H9 (cell line): ENCODE results near the gene WIPF1. TPM values are rescaled to one million over a fixed set of nuclear protein-coding genes. Genes with fewer than 3 reads are reported as not detected.

Experiments used
- DNase-seq: peaks from one replicate; pipeline ENCODE4 v3.0.0-alpha.2; 2017
- H2AFZ ChIP-seq: one replicate; pipeline ENCODE4 v1.6.1; 2013; ENCODE audit warnings: mild to moderate bottlenecking, low read length, control low read depth, moderate library complexity
- H2AK5ac ChIP-seq: 2 replicates; pipeline ENCODE4 v1.6.1; 2013; ENCODE audit warnings: low read length, control low read depth, mixed read lengths; ENCODE audit not compliant: insufficient read length
- H2BK120ac ChIP-seq: one replicate; pipeline ENCODE4 v1.6.1; 2013; ENCODE audit warnings: low read depth, mild to moderate bottlenecking, low read length, control low read depth, inconsistent platforms; ENCODE audit not compliant: poor library complexity, severe bottlenecking
- H2BK12ac ChIP-seq: 2 replicates; pipeline ENCODE4 v1.6.1; 2013; ENCODE audit warnings: low read length, control low read depth, mixed read lengths, low read depth; ENCODE audit not compliant: insufficient read length
- H2BK15ac ChIP-seq: 2 replicates; pipeline ENCODE4 v1.6.1; 2013; ENCODE audit warnings: low read depth, low read length, control low read depth
- H2BK20ac ChIP-seq: one replicate; pipeline ENCODE4 v1.6.1; 2013; ENCODE audit warnings: low read depth, mild to moderate bottlenecking, low read length, control low read depth, inconsistent platforms; ENCODE audit not compliant: poor library complexity, severe bottlenecking
- H2BK5ac ChIP-seq: 2 replicates; pipeline ENCODE4 v1.6.1; 2013; ENCODE audit warnings: low read length, control low read depth, mixed read lengths; ENCODE audit not compliant: insufficient read length
- H3K14ac ChIP-seq: 2 replicates; pipeline ENCODE4 v1.6.1; 2013; ENCODE audit warnings: low read length, control low read depth; ENCODE audit not compliant: insufficient read depth
- H3K18ac ChIP-seq: 2 replicates; pipeline ENCODE4 v1.6.1; 2013; ENCODE audit warnings: low read depth, mild to moderate bottlenecking, mixed read lengths, low read length, control low read depth; ENCODE audit not compliant: insufficient read length
- H3K23ac ChIP-seq: 2 replicates; pipeline ENCODE4 v1.6.1; 2013; ENCODE audit warnings: low read length, control low read depth, mixed read lengths, low read depth; ENCODE audit not compliant: insufficient read length
- H3K23me2 ChIP-seq: 2 replicates; pipeline ENCODE4 v1.6.1; 2013; ENCODE audit warnings: low read depth, mild to moderate bottlenecking, mixed read lengths, low read length, control low read depth; ENCODE audit not compliant: insufficient read length, poor library complexity, severe bottlenecking
- H3K27ac ChIP-seq: 2 replicates; pipeline ENCODE4 v1.5.1; 2013; ENCODE audit warnings: low read length, control low read depth, mixed read lengths, low read depth; ENCODE audit not compliant: insufficient read length
- H3K27me3 ChIP-seq: 2 replicates; pipeline ENCODE4 v1.6.1; 2013; ENCODE audit warnings: low read length, control low read depth, inconsistent platforms; ENCODE audit not compliant: insufficient read depth
- H3K4ac ChIP-seq: 2 replicates; pipeline ENCODE4 v1.6.1; 2013; ENCODE audit warnings: low read depth, mild to moderate bottlenecking, control low read depth, inconsistent platforms, low read length, moderate library complexity
- H3K4me1 ChIP-seq: 2 replicates; pipeline ENCODE4 v1.6.1; 2013; ENCODE audit warnings: low read length, control low read depth, inconsistent platforms; ENCODE audit not compliant: insufficient read depth
- H3K4me2 ChIP-seq: 2 replicates; pipeline ENCODE4 v1.6.1; 2013; ENCODE audit warnings: low read length, control low read depth, mixed read lengths; ENCODE audit not compliant: insufficient read length, insufficient read depth
- H3K56ac ChIP-seq: 2 replicates; pipeline ENCODE4 v1.6.1; 2013; ENCODE audit warnings: low read depth, mild to moderate bottlenecking, mixed read lengths, low read length, control low read depth; ENCODE audit not compliant: insufficient read length
- H3K79me1 ChIP-seq: 2 replicates; pipeline ENCODE4 v1.6.1; 2013; ENCODE audit warnings: low read depth, mild to moderate bottlenecking, moderate library complexity, low read length, control low read depth, inconsistent platforms; ENCODE audit not compliant: insufficient read depth, poor library complexity, severe bottlenecking
- H3K79me2 ChIP-seq: 2 replicates; pipeline ENCODE4 v1.6.1; 2013; ENCODE audit warnings: low read length, control low read depth, inconsistent platforms; ENCODE audit not compliant: insufficient read depth
- H3K9ac ChIP-seq: 2 replicates; pipeline ENCODE4 v1.6.1; 2013; ENCODE audit warnings: low read length, control low read depth, mixed read lengths; ENCODE audit not compliant: insufficient read length; ENCODE audit errors: extremely low read depth
- H3K9me3 ChIP-seq: one replicate; pipeline ENCODE4 v1.6.1; 2013; ENCODE audit warnings: low read depth, low read length, inconsistent platforms; ENCODE audit not compliant: control insufficient read depth
- H3T11ph ChIP-seq: one replicate; pipeline ENCODE4 v1.6.1; 2013; ENCODE audit warnings: mild to moderate bottlenecking, low read length, control low read depth, inconsistent platforms
- H4K20me1 ChIP-seq: one replicate; pipeline ENCODE4 v1.6.1; 2013; ENCODE audit not compliant: control insufficient read depth, insufficient read length, insufficient read depth
- H4K5ac ChIP-seq: 2 replicates; pipeline ENCODE4 v1.6.1; 2013; ENCODE audit warnings: low read depth, mild to moderate bottlenecking, mixed read lengths, low read length, control low read depth; ENCODE audit not compliant: insufficient read length
- H4K8ac ChIP-seq: replicated peaks from 2 replicates; pipeline ENCODE4 v1.6.1; 2013; ENCODE audit warnings: low read length, control low read depth, mixed read lengths, low read depth; ENCODE audit not compliant: insufficient read length
- H4K91ac ChIP-seq: 2 replicates; pipeline ENCODE4 v1.6.1; 2013; ENCODE audit warnings: low read depth, mild to moderate bottlenecking, moderate library complexity, mixed read lengths, low read length, control low read depth; ENCODE audit not compliant: insufficient read length
- H3K27ac Mint-ChIP-seq, 3 experiments: 2 replicates in 2 of 3; 3 replicates in 1 of 3; pipeline ENCODE4 v1.8.0; 2020 to 2021; ENCODE audit warnings: mixed read lengths in 3 of 3, mild to moderate bottlenecking in 1 of 3, moderate library complexity in 1 of 3
- H3K27me3 Mint-ChIP-seq: 2 replicates; pipeline ENCODE4 v1.8.0; 2021; ENCODE audit warnings: low read depth, mild to moderate bottlenecking, moderate library complexity, mixed read lengths
- H3K36me3 Mint-ChIP-seq, 3 experiments: 2 replicates in 2 of 3; 3 replicates in 1 of 3; pipeline ENCODE4 v1.8.0; 2020 to 2021; ENCODE audit warnings: low read depth in 3 of 3, mixed read lengths in 3 of 3; ENCODE audit not compliant: insufficient read depth in 1 of 3
- H3K4me1 Mint-ChIP-seq, 2 experiments: 2 replicates each; pipeline ENCODE4 v1.8.0; 2020; ENCODE audit warnings: mixed read lengths in 2 of 2
- H3K4me3 Mint-ChIP-seq, 2 experiments: 2 replicates in 1 of 2; 3 replicates in 1 of 2; pipeline ENCODE4 v1.8.0; 2020 to 2021; ENCODE audit warnings: mild to moderate bottlenecking in 2 of 2, mixed read lengths in 2 of 2, moderate library complexity in 1 of 2
- H3K9me3 Mint-ChIP-seq, 2 experiments: 2 replicates in 1 of 2; 3 replicates in 1 of 2; pipeline ENCODE4 v1.8.0; 2020; ENCODE audit warnings: mild to moderate bottlenecking in 2 of 2, mixed read lengths in 2 of 2, moderate library complexity in 1 of 2
- CTCF ChIP-seq: fragments of 200-600 bp; sonication (generic); conservative IDR thresholded peaks from 3 replicates; pipeline ENCODE4 v1.8.0; 2021; ENCODE audit warnings: antibody characterized with exemption, mild to moderate bottlenecking
- WGBS: extraction: QIAGEN DNeasy Blood & Tissue Kit; methylation state at CpG from one replicate; pipeline ENCODE4 v1.1.7; 2013; ENCODE audit warnings: missing lambda C conversion rate, low lambda C conversion rate, mixed read lengths; ENCODE audit not compliant: insufficient read length; ENCODE audit errors: extremely low coverage; 5-methylcytosine and 5-hydroxymethylcytosine counted together
- total RNA-seq: library from RNA; stranded (reverse); gene quantifications from 2 replicates; pipeline ENCODE4 v1.2.1, GENCODE V29; 2021

WIPF1 gene
- total RNA-seq, 1 experiment from 2014 or later: 5.1 TPM

GRCh38 chr2:174641168-174641567 is 43.6 kb upstream of the WIPF1 start:
- Histone ChIP-seq H2BK15ac (no peak overlapping the region), H3K27ac (no peak overlapping the region), H3K4me2 (no peak overlapping the region), H4K5ac (no peak overlapping the region), H3K9ac (no peak overlapping the region), H3K4ac (no peak overlapping the region), H3K27me3 (no peaks in the 10 kb centered on the region), H2AK5ac (no peak overlapping the region), H3K14ac (no peak overlapping the region), H3K18ac (no peak overlapping the region), H3K9me3 (no peaks in the 10 kb centered on the region), H3K23me2 (no peaks in the 10 kb centered on the region), H2BK5ac (no peak overlapping the region), H4K20me1 (no peaks in the 10 kb centered on the region), H3K79me1 (no peaks in the 10 kb centered on the region), H2BK120ac (no peak overlapping the region), H2BK12ac (no peak overlapping the region), H2BK20ac (no peak overlapping the region), H4K91ac (no peak overlapping the region), H3T11ph (no peak overlapping the region), H3K79me2 (no peaks in the 10 kb centered on the region), H2AFZ (no peak overlapping the region), H4K8ac (no peak overlapping the region), H3K4me1 (no peaks in the 10 kb centered on the region), H3K56ac (no peak overlapping the region), H3K23ac (no peak overlapping the region)
- no peaks in the 10 kb centered on the region for H3K27me3 Mint-ChIP-seq
- WGBS: no CpG with 5 or more reads among the region's 1 CpG
- H3K4me1 Mint-ChIP-seq: peaks cover 0 to 4% of the 10 kb centered on the region in 2 experiments; a peak in 2 of 4 replicates
- H3K4me3 Mint-ChIP-seq: no peak overlapping the region
- no peaks in the 10 kb centered on the region for H3K36me3 Mint-ChIP-seq
- DNase-seq: no peak
- TF ChIP-seq CTCF: no peak
- 0 out of 5 replicates have a peak, but pooled peaks cover 0 to 4% of the 10 kb centered on the region in 2 experiments for H3K9me3 Mint-ChIP-seq
- no peak overlapping the region for H3K27ac Mint-ChIP-seq
